HEK293T (cell line): Measurements from ENCODE around the gene CHRM1.
A peak's percentile ranks its signal among the peaks of the same experiment; 100 is the strongest.

Source experiments
- CTCF ChIA-PET: fragments of 350-600 bp; formaldehyde crosslinking; extraction: SDS; loops from one replicate; lab custom pipeline; 2021; ENCODE audit warnings: antibody characterized with exemption, inconsistent platforms; lab: Yijun Ruan, JAX
- POLR2A ChIA-PET: fragments of 350-600 bp; formaldehyde crosslinking; extraction: SDS; loops from one replicate; lab custom pipeline; 2020; ENCODE audit warnings: antibody characterized with exemption, inconsistent platforms; lab: Yijun Ruan, JAX
- DNase-seq: peaks from one replicate; pipeline ENCODE4 v3.0.0; 2012; ENCODE audit warnings: mixed read lengths; ENCODE audit errors: extremely low spot score
- ARNT ChIP-seq: fragments of 450-650 bp; IDR thresholded peaks from 2 replicates; pipeline ENCODE4 v1.6.1; 2017; ENCODE audit warnings: mild to moderate bottlenecking
- BHLHE40 ChIP-seq: fragments of 450-650 bp; IDR thresholded peaks from 2 replicates; pipeline ENCODE4 v1.6.1; 2016; ENCODE audit warnings: mild to moderate bottlenecking, moderate library complexity, borderline replicate concordance
- CTBP1 ChIP-seq: fragments of 450-650 bp; IDR thresholded peaks from 2 replicates; pipeline ENCODE4 v1.6.1; 2016; ENCODE audit warnings: borderline replicate concordance
- ELF4 ChIP-seq: fragments of 450-650 bp; IDR thresholded peaks from 2 replicates; pipeline ENCODE4 v1.6.1; 2017; ENCODE audit warnings: antibody characterized with exemption
- FOXA1 ChIP-seq: fragments of 450-650 bp; IDR thresholded peaks from 2 replicates; pipeline ENCODE4 v1.6.1; 2016; ENCODE audit warnings: mild to moderate bottlenecking
- FOXK2 ChIP-seq: fragments of 450-650 bp; IDR thresholded peaks from 2 replicates; pipeline ENCODE4 v1.6.1; 2016; ENCODE audit warnings: mild to moderate bottlenecking
- FOXM1 ChIP-seq: fragments of 450-650 bp; IDR thresholded peaks from 2 replicates; pipeline ENCODE4 v1.6.1; 2017; ENCODE audit warnings: mild to moderate bottlenecking, borderline replicate concordance
- HDGF ChIP-seq: fragments of 450-650 bp; IDR thresholded peaks from 2 replicates; pipeline ENCODE4 v1.6.1; 2017; ENCODE audit warnings: antibody characterized with exemption, borderline replicate concordance
- L3MBTL2 ChIP-seq: fragments of 450-650 bp; conservative IDR thresholded peaks from 2 replicates; pipeline ENCODE4 v1.6.1; 2016; ENCODE audit warnings: mild to moderate bottlenecking
- LEF1 ChIP-seq: fragments of 450-650 bp; IDR thresholded peaks from 2 replicates; pipeline ENCODE4 v1.6.1; 2017; ENCODE audit warnings: mild to moderate bottlenecking, borderline replicate concordance
- NFRKB ChIP-seq: fragments of 450-650 bp; IDR thresholded peaks from 2 replicates; pipeline ENCODE4 v1.6.1; 2016; ENCODE audit warnings: mild to moderate bottlenecking, moderate library complexity
- PKNOX1 ChIP-seq: fragments of 450-650 bp; IDR thresholded peaks from 2 replicates; pipeline ENCODE4 v1.6.1; 2016
- SP1 ChIP-seq: fragments of 450-650 bp; IDR thresholded peaks from 2 replicates; pipeline ENCODE4 v1.6.1; 2017
- SUZ12 ChIP-seq: fragments of 450-650 bp; IDR thresholded peaks from 2 replicates; pipeline ENCODE4 v1.6.1; 2016; ENCODE audit warnings: mild to moderate bottlenecking
- TARDBP ChIP-seq: fragments of 450-650 bp; IDR thresholded peaks from 2 replicates; pipeline ENCODE4 v1.6.1; 2016
- ZNF384 ChIP-seq: fragments of 450-650 bp; IDR thresholded peaks from 2 replicates; pipeline ENCODE4 v1.6.1; 2016

Gene CHRM1

GRCh38 chr11:62921201-62921572 lies at the start of gene CHRM1:
TSS of gene CHRM1 (minus strand) at chr11:62921363. CDS start at chr11:62911100, 10,263 bp downstream.
- no peak for DNase-seq
- ChIA-PET CTCF (interaction anchor here (1.0 to 1.6 kb wide), 3 partner anchors 13 to 102 kb away, joined by 3 to 6 read pairs (median 3); no protein-coding TSS in a partner anchor), POLR2A (no interaction called here)
- TF ChIP-seq FOXA1: no peak
- no peak for TF ChIP-seq LEF1
- TF ChIP-seq CTBP1: no peak
- no peak for TF ChIP-seq TARDBP
- TF ChIP-seq SP1: no peak
- no peak for TF ChIP-seq SUZ12
- TF ChIP-seq BHLHE40: no peak
- no peak for TF ChIP-seq L3MBTL2
- TF ChIP-seq ARNT: no peak

DNA sequence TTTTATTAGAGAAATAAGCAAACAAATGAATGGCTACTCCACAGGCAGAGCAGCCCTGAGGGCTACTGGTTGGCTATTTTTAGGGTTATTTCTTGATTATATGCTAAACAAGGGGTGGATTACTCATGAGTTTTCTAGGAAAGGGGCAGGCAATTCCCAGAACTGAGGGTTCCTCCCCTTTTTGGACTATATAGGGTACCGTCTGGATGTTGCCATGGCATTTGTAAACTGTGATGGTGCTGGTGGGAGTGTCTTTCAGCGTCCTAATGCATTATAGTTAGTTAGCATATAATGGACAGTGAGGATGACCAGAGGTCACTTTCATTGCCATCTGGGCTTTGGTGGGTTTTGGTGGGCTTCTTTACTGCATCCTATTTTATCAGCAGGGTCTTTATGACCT lies 44.4 kb upstream of the CHRM1 start:
- ChIA-PET CTCF (no interaction called here), POLR2A (no interaction called here)
- no peak for DNase-seq
- TF ChIP-seq ARNT: no peak
- no peak for TF ChIP-seq LEF1
- no peak for TF ChIP-seq BHLHE40
- no peak for TF ChIP-seq NFRKB
- TF ChIP-seq FOXM1: no peak
- no peak for TF ChIP-seq SP1
- TF ChIP-seq FOXK2: no peak
- TF ChIP-seq FOXA1: no peak
- no peak for TF ChIP-seq SUZ12
- TF ChIP-seq ZNF384: no peak
- no peak for TF ChIP-seq ELF4
- no peak for TF ChIP-seq PKNOX1
- TF ChIP-seq HDGF: no peak
- TF ChIP-seq TARDBP: no peak
- no peak for TF ChIP-seq CTBP1
- no peak for TF ChIP-seq L3MBTL2

DNA sequence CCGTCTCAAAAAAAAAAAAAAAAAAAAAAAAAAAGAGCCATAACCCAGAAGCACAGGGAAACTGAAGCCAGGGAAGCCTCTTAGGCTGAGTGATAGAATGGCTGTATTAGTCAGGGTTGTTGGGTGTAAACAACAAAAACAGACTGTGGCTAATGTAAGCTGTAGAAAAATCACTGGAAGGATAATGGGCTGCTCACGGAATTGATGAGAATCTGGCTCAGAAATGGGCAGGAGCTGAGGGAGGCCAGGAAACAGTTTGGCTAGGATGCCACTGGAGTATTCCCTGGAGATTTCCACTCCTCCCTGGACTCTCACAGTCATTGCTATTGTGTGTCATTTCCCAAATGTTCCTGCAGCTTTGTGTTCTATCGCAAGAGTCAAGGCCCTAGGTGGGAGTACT lies 41.2 kb upstream of the CHRM1 start:
- no peak for TF ChIP-seq LEF1
- TF ChIP-seq FOXM1: no peak
- TF ChIP-seq ZNF384: 0 out of 2 replicates have a peak, but pooled peaks have one; percentile 42
- POLR2A ChIA-PET: no interaction called here
- no peak for DNase-seq
- CTCF ChIA-PET: interaction anchor here (0.6 kb wide), 1 partner anchor 595 kb away, joined by 4 read pairs; no protein-coding TSS in a partner anchor

GRCh38 chr11:62961017-62961570 lies 39.9 kb upstream of the CHRM1 start:
- DNase-seq: no peak
- ChIA-PET CTCF (no interaction called here), POLR2A (no interaction called here)
- TF ChIP-seq PKNOX1 (no peak), HDGF (no peak), FOXM1 (no peak), NFRKB (no peak), FOXA1 (no peak), BHLHE40 (no peak), ELF4 (no peak), SP1 (no peak), LEF1 (no peak), CTBP1 (no peak), TARDBP (no peak), ZNF384 (no peak), ARNT (no peak), SUZ12 (no peak)

- ChIA-PET POLR2A (no interaction called here), CTCF (interaction anchor here (1.0 kb wide), 1 partner anchor 16 kb away, joined by 5 read pairs; no protein-coding TSS in a partner anchor)
Observed at GRCh38 chr11:62959422-62959980, 38.3 kb upstream of the CHRM1 start.

DNA sequence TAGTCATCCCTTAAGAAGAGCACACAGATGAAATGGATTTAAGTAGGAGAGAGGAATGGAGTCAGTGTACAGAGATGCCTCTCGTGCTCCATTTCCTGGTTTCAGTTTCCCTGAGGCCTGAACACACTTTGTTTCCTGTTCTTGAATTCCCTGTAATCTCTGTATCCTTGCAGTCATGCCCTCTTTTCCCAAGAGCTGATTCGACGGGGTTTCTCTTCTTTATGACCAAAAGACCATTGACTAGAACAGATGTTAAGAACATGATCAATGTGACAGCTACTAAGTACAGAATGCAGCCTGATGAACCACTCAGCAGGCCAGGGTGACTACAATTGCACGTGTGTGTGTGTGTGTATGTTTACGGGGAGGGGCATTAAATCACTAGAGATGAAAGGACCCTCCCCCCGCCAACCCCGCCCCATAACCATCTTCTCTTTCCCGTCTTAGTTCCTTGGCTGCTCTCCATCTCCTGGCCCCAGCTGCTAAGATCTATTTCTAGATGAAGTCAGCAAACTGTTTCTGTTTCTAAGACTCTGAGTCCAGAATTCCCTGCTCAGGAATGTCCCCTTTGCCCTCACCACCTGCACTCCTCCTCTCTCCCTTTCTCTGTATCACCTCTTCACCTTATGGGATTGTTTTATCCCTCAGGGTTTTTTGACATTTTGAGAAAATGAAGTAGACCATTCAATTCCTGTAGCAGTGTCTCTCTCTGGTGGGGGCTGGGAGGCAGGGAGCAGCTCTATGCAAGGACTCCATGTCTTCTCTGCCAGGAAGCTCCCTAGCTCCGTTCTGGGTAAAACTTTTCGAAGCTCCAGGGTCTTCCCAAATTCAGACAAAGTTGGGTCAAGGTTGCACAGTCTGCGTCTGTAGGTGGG lies 37.6 kb upstream of the CHRM1 start:
- TF ChIP-seq HDGF (no peak), ARNT (no peak), FOXK2 (no peak), CTBP1 (no peak), LEF1 (no peak), SP1 (no peak), TARDBP (no peak)
- DNase-seq: no peak
- POLR2A ChIA-PET: no interaction called here
- CTCF ChIA-PET: interaction anchor here (0.6 to 1.0 kb wide), 2 partner anchors 11 to 16 kb away, joined by 4 to 5 read pairs; no protein-coding TSS in a partner anchor

More at GRCh38 chr11:62959422-62959980, 38.3 kb upstream of the CHRM1 start:
- TF ChIP-seq SP1: no peak
- TF ChIP-seq CTBP1: no peak
- TF ChIP-seq FOXA1: no peak
- no peak for DNase-seq

DNA sequence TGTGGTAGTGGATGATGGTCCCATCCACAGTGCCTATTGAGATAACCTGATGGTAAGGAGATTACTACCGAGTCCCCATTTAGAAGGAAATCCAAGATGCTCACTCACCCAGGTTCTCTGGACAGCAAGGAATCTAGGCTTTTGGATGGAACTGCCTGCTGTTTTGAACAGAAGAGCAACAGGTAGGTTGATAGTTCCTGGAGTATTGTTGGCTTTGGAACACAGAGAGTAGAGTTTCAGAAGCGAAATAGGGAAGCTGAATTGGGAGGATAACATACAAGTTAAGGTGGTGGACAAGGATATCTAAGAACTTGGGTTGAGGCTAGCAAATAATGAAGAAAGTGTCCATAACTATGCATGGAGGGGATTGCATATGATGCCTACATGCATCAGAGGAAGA lies 36.0 kb upstream of the CHRM1 start:
- DNase-seq: no peak
- ChIA-PET POLR2A (interaction anchor here (0.5 kb wide), 1 partner anchor 229 kb away, joined by 3 read pairs; no protein-coding TSS in a partner anchor), CTCF (no interaction called here)
- no peak for TF ChIP-seq TARDBP
- TF ChIP-seq FOXA1: no peak
- TF ChIP-seq LEF1: no peak
- TF ChIP-seq FOXK2: no peak
- TF ChIP-seq ELF4: no peak
- TF ChIP-seq CTBP1: no peak
- no peak for TF ChIP-seq HDGF
- no peak for TF ChIP-seq PKNOX1
- no peak for TF ChIP-seq BHLHE40
- no peak for TF ChIP-seq FOXM1
